Stimulated activated CD8-positive, alpha-beta memory T cell treated with anti-CD3 and anti-CD28 coated beads, Interleukin-12 subunit alpha, Interleukin-12 subunit beta, amount 100 ng/mL, for 24 hours (primary cell): ENCODE results near the gene ARHGAP21.
"Not testable (repeated sequence)": the region's sequence is repeated elsewhere in the genome, so short reads cannot be mapped to it uniquely, and the experiment has no call there.

Source experiments
- DNase-seq: peaks from one replicate; pipeline ENCODE4 v3.0.0-alpha.2; 2020; ENCODE audit errors: extremely low read depth

Gene ARHGAP21

GRCh38 chr10:24723788-24724380, at the start of gene ARHGAP21:
Gene ARHGAP21, minus strand, starts transcription at chr10:24723887. Its CDS starts 1,988 bp downstream, at chr10:24721899.
- DNase-seq: no peak

DNA sequence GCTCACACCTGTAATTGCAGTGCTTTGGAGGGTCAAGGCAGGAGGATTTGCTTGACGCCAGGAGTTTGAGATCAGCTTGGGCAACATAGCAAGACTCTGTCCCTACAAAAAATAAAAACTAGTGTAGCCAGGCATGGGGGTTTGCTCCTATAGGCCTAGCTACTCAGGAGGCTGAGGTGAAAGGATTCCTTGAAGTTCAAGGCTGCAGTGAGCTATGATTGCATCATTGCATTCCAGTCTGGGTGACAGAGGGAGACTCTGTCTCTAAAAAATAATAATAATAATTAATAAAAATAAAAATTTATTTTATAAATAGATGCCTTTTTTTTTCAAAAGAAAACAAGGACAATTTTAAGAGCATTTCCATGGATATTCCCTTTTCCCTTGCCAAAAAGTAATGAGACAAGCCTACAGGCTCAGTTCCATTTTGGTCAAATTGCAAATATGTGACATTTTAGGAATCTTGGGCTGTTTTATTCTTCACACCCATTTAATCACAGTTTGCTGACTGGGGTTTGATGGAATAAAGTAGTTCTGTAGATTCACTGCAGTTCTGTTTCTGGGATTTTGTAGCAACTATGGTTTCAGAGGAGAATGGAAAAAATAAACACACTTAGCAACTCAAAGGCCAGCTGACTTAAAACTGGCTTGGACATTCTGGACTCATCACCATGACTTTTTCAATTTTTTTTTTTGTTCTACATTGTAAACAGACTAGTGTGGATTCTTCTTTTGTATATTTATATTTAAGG, 48.4 kb upstream of the ARHGAP21 start:
- DNase-seq: no peak

- DNase-seq: not testable (repeated sequence)
Observed at GRCh38 chr10:24764991-24765390, 41.3 kb upstream of the ARHGAP21 start.

DNA sequence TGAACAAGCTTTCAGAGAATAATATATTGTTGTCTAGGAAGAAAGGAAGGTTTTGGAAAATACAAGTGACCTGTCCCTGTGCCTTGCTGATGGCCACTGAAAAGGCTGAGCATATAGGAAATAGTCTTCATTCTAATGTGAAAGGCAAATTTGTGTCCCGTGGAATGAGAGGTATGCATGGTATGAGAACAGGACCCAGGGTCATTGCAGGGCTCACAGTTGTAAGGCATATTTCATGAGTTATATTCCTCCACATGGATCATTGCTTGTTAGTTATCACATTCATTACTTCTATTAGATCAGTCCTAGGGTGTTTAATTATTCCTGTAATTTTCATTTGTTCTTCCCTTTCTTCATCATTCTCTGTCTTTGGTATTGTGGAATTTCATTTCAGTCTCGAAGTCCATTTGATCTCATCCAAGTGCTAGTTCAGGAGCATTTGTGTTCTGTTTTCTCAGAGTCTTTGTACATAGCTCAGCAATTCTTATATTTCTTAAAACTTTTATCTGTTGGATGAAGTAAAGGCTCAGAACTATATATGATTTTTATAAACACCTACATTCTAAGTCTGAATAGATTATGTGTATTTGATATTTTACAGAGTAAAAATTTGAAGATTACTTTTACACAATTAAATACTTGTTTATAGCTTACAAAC, 39.4 kb upstream of the ARHGAP21 start:
- no peak for DNase-seq

- DNase-seq: no peak
Observed at GRCh38 chr10:24762161-24762924, 38.7 kb upstream of the ARHGAP21 start.

DNA sequence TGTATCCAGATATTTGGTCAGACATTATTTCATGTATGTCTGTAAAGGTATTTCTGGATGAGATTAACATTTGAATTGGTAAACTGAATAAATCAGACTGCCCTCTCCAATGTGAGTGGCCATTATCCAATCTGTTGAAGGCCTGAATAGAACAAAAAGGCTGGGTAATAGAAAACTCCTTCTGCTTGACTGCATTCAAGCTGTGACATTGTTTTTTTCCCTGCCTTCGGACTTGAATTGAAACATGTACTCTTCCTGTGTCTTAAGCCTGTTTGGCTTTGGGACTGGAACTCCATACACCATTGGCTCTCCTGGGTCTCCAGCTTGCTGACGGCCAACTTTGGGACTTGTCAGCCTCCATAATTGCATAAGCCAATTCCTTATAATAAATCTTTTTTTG, 36.0 kb upstream of the ARHGAP21 start:
- no peak for DNase-seq

DNA sequence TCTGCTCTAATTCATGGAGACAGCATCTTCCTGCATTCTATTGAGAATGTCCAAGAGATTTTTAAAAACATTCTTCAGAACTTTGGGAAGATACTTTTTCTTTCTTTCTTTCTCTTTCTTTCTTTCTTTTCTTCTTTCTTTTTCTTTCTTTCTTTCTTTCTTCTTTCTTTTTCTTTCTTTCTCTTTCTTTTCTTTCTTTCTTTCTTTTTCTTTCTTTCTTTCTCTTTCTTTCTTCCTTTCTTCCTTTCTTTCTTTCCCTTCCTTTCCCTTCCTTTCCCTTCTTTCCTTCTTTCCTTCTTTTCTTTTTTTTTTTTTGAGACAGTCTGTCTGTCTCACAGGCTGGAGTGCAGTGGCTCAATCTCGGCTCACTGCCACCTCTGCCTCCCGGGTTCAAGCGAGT, 34.6 kb upstream of the ARHGAP21 start:
- DNase-seq: not testable (repeated sequence)

- no peak for DNase-seq
Observed at GRCh38 chr10:24756283-24756682, 32.6 kb upstream of the ARHGAP21 start.

DNA sequence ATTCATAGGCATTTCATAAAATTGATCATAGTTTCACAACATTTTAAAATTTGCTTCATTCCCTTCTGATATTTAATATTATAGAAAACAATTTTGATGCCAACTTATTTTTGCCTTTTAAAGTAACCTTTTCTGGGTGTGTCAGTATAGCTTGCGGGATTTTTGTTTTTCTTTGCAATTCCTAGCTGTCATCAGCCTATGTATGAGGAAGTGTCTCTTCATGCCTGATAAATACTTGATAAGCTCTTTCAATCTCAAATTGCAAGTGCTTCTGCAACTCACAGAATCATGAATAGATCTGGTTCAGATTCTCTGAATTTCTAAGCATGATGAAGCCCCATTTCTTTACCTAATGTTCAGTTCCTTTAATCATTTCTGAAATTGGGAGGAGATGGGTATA, 28.0 kb upstream of the ARHGAP21 start:
- DNase-seq: no peak

DNA sequence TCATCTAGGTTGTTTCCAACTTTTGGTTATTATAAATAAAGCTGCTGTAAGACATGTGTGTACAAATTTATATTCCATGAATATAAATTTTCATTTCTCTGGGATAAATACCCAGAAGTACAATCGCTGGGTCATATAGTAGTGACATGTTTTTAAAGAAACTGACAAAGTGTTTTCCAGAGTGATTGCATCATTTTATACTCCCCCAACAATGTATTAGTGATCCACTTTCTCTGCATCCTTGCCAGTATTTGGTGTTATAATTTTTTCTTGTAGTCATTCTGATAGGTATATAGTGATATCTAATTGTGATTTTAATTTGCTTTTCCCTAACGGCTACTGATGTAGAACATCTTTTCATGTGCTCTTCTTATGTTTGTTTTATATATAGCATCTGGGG, 27.0 kb upstream of the ARHGAP21 start:
- no peak for DNase-seq

DNA sequence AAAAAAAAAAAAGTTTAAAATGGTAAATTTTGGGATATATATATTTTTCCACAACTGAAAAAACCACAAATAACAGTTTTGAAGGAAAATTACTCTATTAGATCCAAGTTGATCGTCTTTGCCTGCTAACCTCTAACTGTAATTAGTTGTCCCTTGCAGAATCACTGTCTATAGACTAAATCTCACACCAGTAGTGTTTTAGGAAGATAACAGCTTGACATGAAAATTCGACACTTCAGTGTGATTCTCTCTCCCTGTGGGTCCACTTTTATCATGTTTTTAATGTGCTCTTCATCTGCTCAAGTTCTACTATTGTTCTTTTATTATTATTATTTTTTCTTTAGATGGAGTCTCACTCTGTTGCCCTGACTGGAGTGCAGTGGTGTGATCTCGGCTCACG, 24.5 kb upstream of the ARHGAP21 start:
- DNase-seq: no peak

GRCh38 chr10:24744946-24745345, 21.3 kb upstream of the ARHGAP21 start:
- DNase-seq: no peak

GRCh38 chr10:24740714-24741113, 17.0 kb upstream of the ARHGAP21 start:
- no peak for DNase-seq

GRCh38 chr10:24737001-24737400, 13.3 kb upstream of the ARHGAP21 start:
- no peak for DNase-seq

GRCh38 chr10:24731942-24732341, 8.3 kb upstream of the ARHGAP21 start:
- DNase-seq: no peak

DNA sequence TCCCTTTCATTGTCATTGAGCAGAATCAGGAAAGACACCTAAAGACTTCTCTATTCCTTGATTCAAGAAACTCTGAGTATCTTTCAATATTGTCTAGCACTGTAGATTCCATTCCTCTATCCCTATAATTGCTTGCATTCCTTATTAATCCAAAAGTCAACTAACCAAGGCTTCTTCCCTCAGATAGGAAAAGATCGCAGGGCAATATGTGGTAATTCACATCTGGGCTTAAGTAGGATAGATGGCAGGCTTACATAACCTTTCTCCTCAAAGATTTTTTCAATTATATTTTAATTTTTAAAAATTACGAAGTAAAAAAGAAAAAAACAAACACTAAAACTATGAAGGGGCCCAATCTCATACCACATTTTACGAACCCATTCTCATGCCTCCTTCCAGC, 7.1 kb upstream of the ARHGAP21 start:
- no peak for DNase-seq

DNA sequence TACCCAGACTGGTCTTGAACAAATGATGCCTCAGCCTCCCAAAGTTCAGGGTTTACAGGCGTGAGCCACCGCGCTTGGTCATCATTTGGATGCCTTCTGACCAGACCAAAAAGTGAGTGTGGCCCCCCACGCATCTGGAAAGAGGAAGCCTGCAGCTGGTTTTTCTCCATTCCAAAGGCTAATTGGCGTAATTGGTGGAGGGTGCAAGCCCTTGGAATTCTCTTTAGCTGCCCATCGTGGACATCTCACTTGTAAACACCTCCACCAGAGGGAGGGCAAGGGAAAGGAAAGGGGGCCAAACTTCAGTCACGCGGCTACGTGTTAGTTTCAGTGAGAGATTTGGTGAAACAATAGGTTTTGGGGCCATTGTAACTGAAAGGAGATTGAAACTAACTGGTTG, 4.1 kb upstream of the ARHGAP21 start:
- DNase-seq: no peak

- DNase-seq: no peak
Observed at GRCh38 chr10:24726626-24727025, 2.9 kb upstream of the ARHGAP21 start.

DNA sequence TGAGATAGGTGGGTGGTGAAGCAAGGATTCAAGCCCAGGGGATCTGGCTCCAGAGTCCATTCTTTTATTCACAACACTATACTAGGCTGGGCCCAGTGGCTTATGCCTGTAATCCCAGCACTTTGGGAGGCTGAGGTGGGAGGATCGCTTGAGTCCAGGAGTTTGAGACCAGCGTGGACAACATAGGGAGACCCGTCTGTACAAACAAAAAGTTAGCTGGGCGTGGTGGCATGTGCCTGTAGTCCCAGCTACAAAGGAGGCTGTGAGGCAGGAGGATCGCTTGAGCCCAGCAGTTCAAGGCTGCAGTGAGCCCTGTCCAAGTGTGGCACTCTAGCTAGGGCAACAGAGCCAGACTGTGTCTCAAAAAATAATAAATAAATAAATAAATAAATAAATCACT, 2.3 kb upstream of the ARHGAP21 start:
- DNase-seq: not testable (repeated sequence)

- DNase-seq: peak; percentile 85
Observed at GRCh38 chr10:24724381-24725228, 918 bp upstream of the ARHGAP21 start.

- DNase-seq: no peak
Observed at GRCh38 chr10:24723386-24723787, 300 bp downstream of the ARHGAP21 start.
